ENCODE measurements around the gene ZNHIT2. TPM values are rescaled to one million over a fixed set of nuclear protein-coding genes. Genes with fewer than 3 reads are reported as not detected.

Gene ZNHIT2
- total and polyA plus RNA-seq, 2 of the 13 experiments (the other 11 are each of a cell fraction or from before 2014, with no cell fraction given) = 1.1 to 6.5 TPM

GRCh38 chr11:65134240-65134951, 16.9 kb upstream of the ZNHIT2 start, which contains the start of gene SYVN1 (continued):
- TF ChIP-seq ZNF142 (CRISPR knock-in tag; IDR thresholded peaks at IDR 0.05) (no peak), ZNF629 (CRISPR knock-in tag; conservative IDR thresholded peaks at IDR 0.05) (0 out of 2 replicates have a peak, but pooled peaks have one; percentile 16), CCAR2 (optimal IDR thresholded peaks at IDR 0.05; ENCODE audit: low read depth, low read length) (no peak), ZSCAN9 (CRISPR knock-in tag; IDR thresholded peaks at IDR 0.05; ENCODE audit: borderline replicate concordance) (no peak), ZNF589 (CRISPR knock-in tag; conservative IDR thresholded peaks at IDR 0.05) (peak; percentile 68; the same call in 1 of the 2 replicates), FOXK2 (IDR thresholded peaks at IDR 0.05) (peak; percentile 95), MAX (IDR thresholded peaks at IDR 0.05) (peak; percentile 83), IKZF4 (CRISPR knock-in tag; IDR thresholded peaks at IDR 0.05; ENCODE audit: borderline replicate concordance, low read depth, not compliant biosample characterization) (no peak), HNRNPUL1 (IDR thresholded peaks at IDR 0.05; ENCODE audit: low read depth, low read length) (no peak), PPARG (CRISPR knock-in tag; conservative IDR thresholded peaks at IDR 0.05) (no peak), SATB2 (CRISPR knock-in tag; IDR thresholded peaks at IDR 0.05) (peak; percentile 52; the same call in 1 of the 2 replicates), ZFP41 (CRISPR knock-in tag; IDR thresholded peaks at IDR 0.05; ENCODE audit: borderline replicate concordance) (no peak), ZNF354B (CRISPR knock-in tag; IDR thresholded peaks at IDR 0.05) (no peak), HMGXB4 (CRISPR knock-in tag; IDR thresholded peaks at IDR 0.05; ENCODE audit: borderline replicate concordance in 1 of 2, low read depth in 1 of 2) (peak; percentile 78 to 82), ZNF557 (CRISPR knock-in tag; IDR thresholded peaks at IDR 0.05) (no peak), SIN3B (IDR thresholded peaks at IDR 0.05; ENCODE audit: low read length) (0 out of 2 replicates have a peak, but pooled peaks have one; percentile 15), ZFP1 (CRISPR knock-in tag; IDR thresholded peaks at IDR 0.05) (0 out of 2 replicates have a peak, but pooled peaks have one; percentile 43), ZNF598 (CRISPR knock-in tag; IDR thresholded peaks at IDR 0.05; ENCODE audit: borderline replicate concordance) (peak; percentile 72; the same call in 1 of the 2 replicates), ZBTB34 (CRISPR knock-in tag; IDR thresholded peaks at IDR 0.05) (no peak), MED8 (CRISPR knock-in tag; IDR thresholded peaks at IDR 0.05; ENCODE audit: insufficient replicate concordance) (peak; percentile 67), ZNF468 (CRISPR knock-in tag; IDR thresholded peaks at IDR 0.05) (no peak)
